NCI-H2196 (cell line): Measurements from ENCODE around the gene ERCC4.
"Not testable (repeated sequence)": the region's sequence is repeated elsewhere in the genome, so short reads cannot be mapped to it uniquely, and the experiment has no call there.

Experiments
- DNase-seq: peaks from one replicate; lab custom pipeline; 2025; ENCODE audit not compliant: unreplicated experiment; lab: John Stamatoyannopoulos, UW

The ERCC4 gene

GRCh38 chr16:13919683-13920509, at the start of gene ERCC4:
ERCC4 (plus strand) TSS chr16:13920154; CDS start chr16:13920166, 12 bp downstream.
- peak; percentile 99 for DNase-seq

- DNase-seq: peak; percentile 37
Measured at GRCh38 chr16:13873835-13874438, 46.0 kb upstream of the ERCC4 start.

GRCh38 chr16:13875614-13876284, 44.2 kb upstream of the ERCC4 start:
- no peak for DNase-seq

- DNase-seq: no peak
Measured at GRCh38 chr16:13883276-13883675, 36.7 kb upstream of the ERCC4 start.

- DNase-seq: no peak
Measured at GRCh38 chr16:13883881-13884280, 36.1 kb upstream of the ERCC4 start.

GRCh38 chr16:13885700-13886099, 34.3 kb upstream of the ERCC4 start:
- no peak for DNase-seq

- no peak for DNase-seq
Measured at GRCh38 chr16:13886608-13887007, 33.3 kb upstream of the ERCC4 start.

- not testable (repeated sequence) for DNase-seq
Measured at GRCh38 chr16:13889323-13889722, 30.6 kb upstream of the ERCC4 start.

GRCh38 chr16:13892301-13892700, 27.7 kb upstream of the ERCC4 start:
- no peak for DNase-seq

GRCh38 chr16:13895516-13895915, 24.4 kb upstream of the ERCC4 start:
- no peak for DNase-seq

- no peak for DNase-seq
Measured at GRCh38 chr16:13896543-13897182, 23.3 kb upstream of the ERCC4 start.

- DNase-seq: no peak
Measured at GRCh38 chr16:13897806-13898205, 22.1 kb upstream of the ERCC4 start.

GRCh38 chr16:13898233-13898632, 21.7 kb upstream of the ERCC4 start:
- no peak for DNase-seq

- DNase-seq: no peak
Measured at GRCh38 chr16:13902052-13902451, 17.9 kb upstream of the ERCC4 start.

- DNase-seq: no peak
Measured at GRCh38 chr16:13902677-13903076, 17.3 kb upstream of the ERCC4 start.

GRCh38 chr16:13904179-13904691, 15.7 kb upstream of the ERCC4 start:
- DNase-seq: no peak

- not testable (repeated sequence) for DNase-seq
Measured at GRCh38 chr16:13904822-13905221, 15.1 kb upstream of the ERCC4 start.

- no peak for DNase-seq
Measured at GRCh38 chr16:13906168-13907089, 13.5 kb upstream of the ERCC4 start.

- DNase-seq: no peak
Measured at GRCh38 chr16:13907431-13907830, 12.5 kb upstream of the ERCC4 start.

GRCh38 chr16:13909069-13909468, 10.9 kb upstream of the ERCC4 start:
- DNase-seq: no peak
